ACC112 (cell line): ENCODE measurements around the gene KLK7.

Source experiments
- H2AFZ ChIP-seq: fragments of 200-600 bp; sonication (generic); one replicate; pipeline ENCODE4 v1.6.0; 2017; ENCODE audit warnings: antibody characterized with exemption, low read length; ENCODE audit not compliant: unreplicated experiment
- H3K27ac ChIP-seq: fragments of 200-600 bp; sonication (generic); 2 replicates; pipeline ENCODE4 v1.5.1; 2014; ENCODE audit warnings: low read depth, mild to moderate bottlenecking, antibody characterized with exemption, low read length, moderate library complexity
- H3K27me3 ChIP-seq: fragments of 200-600 bp; sonication (generic); 2 replicates; pipeline ENCODE4 v1.6.1; 2014; ENCODE audit warnings: mild to moderate bottlenecking, antibody characterized with exemption, low read length, moderate library complexity, mixed read lengths; ENCODE audit not compliant: insufficient read depth
- H3K36me3 ChIP-seq: fragments of 200-600 bp; sonication (generic); 2 replicates; pipeline ENCODE4 v1.6.1; 2016; ENCODE audit warnings: mild to moderate bottlenecking, antibody characterized with exemption, low read length, moderate library complexity, mixed read lengths; ENCODE audit not compliant: insufficient read depth
- H3K4me1 ChIP-seq: fragments of 200-600 bp; sonication (generic); one replicate; pipeline ENCODE4 v1.6.1; 2016; ENCODE audit warnings: low read length, mixed read lengths; ENCODE audit not compliant: insufficient read depth, unreplicated experiment, control insufficient read depth
- H3K4me3 ChIP-seq: fragments of 200-600 bp; sonication (generic); 2 replicates; pipeline ENCODE4 v1.5.1; 2014; ENCODE audit warnings: mild to moderate bottlenecking, low read depth, low read length
- H3K79me2 ChIP-seq: fragments of 200-600 bp; sonication (generic); one replicate; pipeline ENCODE4 v1.6.0; 2016; ENCODE audit warnings: low read length; ENCODE audit not compliant: control insufficient read depth, unreplicated experiment, insufficient read depth

KLK7 gene

DNA sequence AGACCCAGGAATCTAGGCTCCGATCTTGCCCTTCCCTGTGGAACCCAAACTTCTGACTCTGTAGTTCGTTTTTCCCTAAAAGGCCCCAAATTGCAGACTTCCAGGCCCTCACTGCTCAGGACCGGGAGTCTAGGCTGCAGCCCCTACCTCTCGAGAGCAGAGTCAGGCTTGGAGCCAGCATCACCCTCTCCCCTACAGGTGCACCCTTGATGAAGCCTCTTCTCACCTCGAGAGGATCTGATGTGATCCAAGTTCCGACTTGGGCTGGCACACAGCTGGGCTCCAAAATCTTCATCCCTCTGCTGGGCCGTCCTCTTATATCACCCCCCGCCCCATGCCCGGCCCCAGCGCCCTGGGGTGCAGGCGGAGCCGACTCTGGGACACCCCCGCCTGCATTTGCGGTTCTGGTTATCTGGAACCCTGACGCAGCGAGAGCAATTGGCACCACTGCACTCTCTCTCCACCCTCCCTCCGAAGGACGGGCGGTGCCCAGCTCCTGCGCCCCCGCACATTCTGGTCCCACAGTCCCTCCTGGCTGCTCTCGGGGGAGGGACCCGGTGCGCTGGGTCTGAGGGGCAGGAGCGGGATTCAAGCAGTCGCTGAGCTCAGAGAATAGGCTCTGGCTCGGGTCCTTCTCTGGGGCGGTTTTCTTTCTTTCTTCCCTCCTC lies at the start of gene KLK7:
TSS of gene KLK7 (minus strand) at position 293 of the 668 bp plus-strand sequence. CDS start 1,518 bp downstream, outside the sequence.
- no peaks in the 10 kb centered on the region for H3K4me1 ChIP-seq
- H3K4me3 ChIP-seq: no peak within 1 kb of the TSS
- H3K36me3 ChIP-seq: no peaks in the 10 kb centered on the region
- peaks cover 30% of the 10 kb centered on the region for H3K27me3 ChIP-seq
- H3K27ac ChIP-seq: no peak within 1 kb of the TSS
- H3K79me2 ChIP-seq: no peaks in the 10 kb centered on the region
- no peak within 1 kb of the TSS for H2AFZ ChIP-seq

DNA sequence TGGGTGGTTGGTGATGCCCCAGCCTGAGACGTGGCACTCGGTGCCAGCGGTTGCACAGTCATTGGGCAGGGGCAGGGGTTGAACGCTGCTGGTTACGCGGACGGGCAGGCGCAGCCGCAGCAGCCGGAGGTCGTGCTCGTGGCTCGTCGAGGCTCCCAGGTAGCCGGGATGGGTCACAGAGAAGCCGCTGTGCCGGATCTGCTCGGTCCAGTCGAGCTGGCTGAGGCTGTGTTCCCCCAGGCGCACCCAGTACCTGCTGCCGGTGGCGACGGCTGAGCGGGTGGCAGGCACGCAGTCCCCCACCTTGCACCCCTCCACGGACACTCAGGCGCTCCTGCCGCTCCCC lies 48.1 kb upstream of the KLK7 start:
- Histone ChIP-seq H3K79me2 (no peaks in the 10 kb centered on the region), H3K4me3 (no peak overlapping the region), H3K4me1 (no peaks in the 10 kb centered on the region), H3K27ac (no peak overlapping the region), H3K36me3 (no peaks in the 10 kb centered on the region), H3K27me3 (peaks cover 20% of the 10 kb centered on the region), H2AFZ (no peak overlapping the region)

DNA sequence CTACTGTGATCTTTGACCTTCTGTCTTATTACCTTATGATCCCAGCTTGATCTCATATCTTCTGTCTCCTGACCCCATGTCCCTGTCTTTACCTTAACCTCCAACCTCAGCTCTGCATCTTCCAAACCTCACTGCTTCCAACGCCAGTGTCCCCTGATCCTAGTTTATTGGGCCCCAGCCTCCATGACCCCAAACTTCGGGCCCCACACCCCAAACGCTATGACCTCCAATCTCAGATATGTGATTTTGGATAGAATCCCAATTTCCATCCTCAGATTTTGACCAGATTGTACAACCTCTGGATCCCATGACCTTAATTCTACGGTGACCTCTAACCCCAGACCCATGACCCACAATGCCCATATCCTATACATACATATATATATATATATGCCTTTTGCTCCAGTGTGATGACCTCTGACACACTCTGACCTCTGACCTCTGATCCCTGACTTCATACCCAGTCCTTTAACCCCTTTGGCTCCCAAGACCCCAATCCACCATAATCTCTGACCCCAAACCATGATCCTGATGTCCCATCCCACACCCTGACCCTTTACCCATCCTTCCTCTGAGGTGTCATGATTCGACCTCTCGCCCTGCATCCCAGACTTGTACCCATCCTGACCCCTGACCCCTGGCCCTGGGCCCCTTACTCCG lies 47.6 kb upstream of the KLK7 start:
- H3K79me2 ChIP-seq: no peaks in the 10 kb centered on the region
- no peak overlapping the region for H2AFZ ChIP-seq
- H3K27me3 ChIP-seq: peaks cover 23% of the 10 kb centered on the region
- no peak overlapping the region for H3K4me3 ChIP-seq
- no peaks in the 10 kb centered on the region for H3K36me3 ChIP-seq
- H3K4me1 ChIP-seq: no peaks in the 10 kb centered on the region
- no peak overlapping the region for H3K27ac ChIP-seq

DNA sequence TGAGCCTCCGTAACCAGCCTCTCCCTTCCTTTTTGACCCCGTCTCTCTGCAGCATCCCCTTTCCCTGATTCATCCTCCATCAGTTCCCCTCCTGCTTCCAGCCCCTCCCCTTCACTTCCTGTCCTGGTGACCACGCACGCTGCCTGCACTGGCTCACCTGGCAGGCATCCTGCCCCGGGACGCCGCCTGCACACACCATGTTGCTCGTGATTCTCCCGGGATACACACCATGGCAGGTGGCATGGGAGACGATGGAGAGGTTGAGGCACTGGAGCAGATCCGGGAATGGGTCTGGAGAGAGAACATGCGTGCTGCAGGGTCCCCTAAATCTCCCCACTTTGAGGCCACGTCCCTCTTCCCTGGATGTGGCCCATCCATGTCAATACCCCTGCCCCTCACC lies 46.9 kb upstream of the KLK7 start:
- H3K4me1 ChIP-seq: no peaks in the 10 kb centered on the region
- no peak overlapping the region for H2AFZ ChIP-seq
- no peaks in the 10 kb centered on the region for H3K79me2 ChIP-seq
- H3K27me3 ChIP-seq: peaks cover 30% of the 10 kb centered on the region
- H3K36me3 ChIP-seq: no peaks in the 10 kb centered on the region
- H3K4me3 ChIP-seq: no peak overlapping the region
- H3K27ac ChIP-seq: no peak overlapping the region

DNA sequence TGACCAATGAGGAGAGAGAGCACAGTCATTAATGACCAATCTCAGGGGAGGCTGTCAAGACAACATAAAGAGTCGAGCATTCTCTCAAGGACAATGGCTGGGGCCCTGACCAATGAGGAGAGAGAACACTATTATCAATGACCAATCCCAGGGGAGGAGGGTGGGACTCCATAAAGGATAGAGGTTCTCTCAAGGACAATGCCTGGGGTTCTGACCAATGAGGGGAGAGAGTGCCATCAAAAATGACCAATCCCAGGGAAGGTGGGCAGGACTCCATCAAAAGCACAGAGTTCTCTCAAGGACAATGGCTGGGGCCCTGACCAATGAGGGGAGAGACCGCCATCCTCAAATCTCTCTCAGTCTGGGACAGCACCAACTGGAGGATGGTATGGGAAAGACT lies 46.0 kb upstream of the KLK7 start:
- Histone ChIP-seq H3K36me3 (no peaks in the 10 kb centered on the region), H3K27me3 (peaks cover 36% of the 10 kb centered on the region), H2AFZ (no peak overlapping the region), H3K27ac (no peak overlapping the region), H3K4me1 (no peaks in the 10 kb centered on the region), H3K4me3 (no peak overlapping the region), H3K79me2 (no peaks in the 10 kb centered on the region)

DNA sequence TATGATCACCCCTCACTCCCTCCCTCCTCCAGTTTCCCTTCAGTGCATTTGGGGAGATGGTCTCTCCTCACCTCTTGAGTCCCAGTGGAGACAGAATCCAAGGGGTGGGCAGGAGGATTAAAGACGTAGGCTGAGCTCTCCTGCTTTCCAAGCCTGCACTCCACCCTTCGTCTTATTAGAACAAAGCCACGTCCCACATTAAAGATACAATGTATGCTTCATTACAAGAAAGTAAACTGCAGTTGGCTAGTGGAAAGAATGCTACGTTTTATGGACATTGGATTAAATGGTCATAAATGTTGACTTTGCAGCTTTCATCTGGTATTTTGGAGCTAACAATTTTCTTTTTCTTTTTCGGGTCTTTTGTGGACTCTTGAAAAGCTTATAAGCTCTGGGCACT lies 44.2 kb upstream of the KLK7 start:
- no peaks in the 10 kb centered on the region for H3K36me3 ChIP-seq
- H3K27ac ChIP-seq: no peak overlapping the region
- H3K4me3 ChIP-seq: no peak overlapping the region
- H3K79me2 ChIP-seq: no peaks in the 10 kb centered on the region
- H3K27me3 ChIP-seq: peaks cover 42% of the 10 kb centered on the region
- no peak overlapping the region for H2AFZ ChIP-seq
- no peaks in the 10 kb centered on the region for H3K4me1 ChIP-seq

DNA sequence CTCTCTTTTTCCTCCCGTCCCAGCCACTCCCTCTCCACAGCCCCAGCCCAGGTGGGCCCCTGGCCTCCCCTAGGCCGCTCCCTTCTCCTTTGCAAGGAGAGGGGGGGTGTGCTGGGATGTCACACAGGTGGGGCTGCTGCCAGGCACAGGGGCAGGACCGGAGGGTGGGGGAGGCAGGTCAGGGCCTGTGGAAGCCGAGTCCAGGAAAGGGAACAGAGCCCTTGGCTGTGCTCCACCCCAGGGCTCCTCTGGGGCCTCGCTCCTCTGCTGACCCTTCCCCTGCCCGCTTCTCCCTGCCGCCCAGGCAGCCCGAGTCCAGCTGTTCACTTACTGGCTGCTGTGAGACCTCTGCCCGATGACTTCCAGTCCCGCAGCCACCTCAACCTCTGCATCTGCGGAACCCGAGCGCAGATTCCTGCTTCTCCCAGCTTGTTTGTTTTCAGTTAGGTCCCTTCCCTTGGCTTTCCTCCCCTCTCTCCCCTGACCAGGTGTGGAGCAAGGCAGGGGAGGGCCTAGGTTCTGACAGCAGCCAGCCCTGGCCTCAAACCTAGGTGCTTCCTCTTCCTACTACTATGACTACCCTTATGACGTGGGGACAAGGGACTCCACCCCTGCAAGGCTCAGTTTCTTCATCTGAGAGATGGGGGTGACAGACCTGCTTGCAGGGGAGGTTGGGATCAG lies 43.5 kb upstream of the KLK7 start:
- Histone ChIP-seq H2AFZ (no peak overlapping the region), H3K4me1 (no peaks in the 10 kb centered on the region), H3K27me3 (peaks cover 43% of the 10 kb centered on the region), H3K79me2 (no peaks in the 10 kb centered on the region), H3K36me3 (no peaks in the 10 kb centered on the region), H3K4me3 (no peak overlapping the region), H3K27ac (no peak overlapping the region)

DNA sequence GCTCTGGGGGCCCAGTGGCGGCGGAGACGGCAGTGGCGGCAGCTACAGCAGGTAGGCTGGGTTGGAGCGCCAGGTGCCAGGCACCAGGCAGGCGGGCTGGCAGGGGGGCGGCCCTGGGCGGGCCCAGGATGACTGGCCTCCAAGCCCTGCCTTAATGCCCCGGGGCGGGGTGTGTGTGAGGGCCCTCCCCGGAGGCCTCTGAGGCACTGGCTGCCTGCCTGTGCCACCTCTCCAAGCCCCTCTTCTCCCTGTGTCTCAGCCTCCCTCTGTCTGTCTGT lies 42.8 kb upstream of the KLK7 start, which contains the start of gene KLK11:
TSS of gene KLK11 (minus strand) at position 63 of the 278 bp plus-strand sequence. CDS start 985 bp downstream, outside the sequence.
- Histone ChIP-seq H3K79me2 (no peaks in the 10 kb centered on the region), H3K4me1 (no peaks in the 10 kb centered on the region), H3K36me3 (no peaks in the 10 kb centered on the region), H3K4me3 (no peak within 1 kb of the TSS), H3K27ac (no peak within 1 kb of the TSS), H2AFZ (no peak within 1 kb of the TSS), H3K27me3 (peaks cover 45% of the 10 kb centered on the region)

DNA sequence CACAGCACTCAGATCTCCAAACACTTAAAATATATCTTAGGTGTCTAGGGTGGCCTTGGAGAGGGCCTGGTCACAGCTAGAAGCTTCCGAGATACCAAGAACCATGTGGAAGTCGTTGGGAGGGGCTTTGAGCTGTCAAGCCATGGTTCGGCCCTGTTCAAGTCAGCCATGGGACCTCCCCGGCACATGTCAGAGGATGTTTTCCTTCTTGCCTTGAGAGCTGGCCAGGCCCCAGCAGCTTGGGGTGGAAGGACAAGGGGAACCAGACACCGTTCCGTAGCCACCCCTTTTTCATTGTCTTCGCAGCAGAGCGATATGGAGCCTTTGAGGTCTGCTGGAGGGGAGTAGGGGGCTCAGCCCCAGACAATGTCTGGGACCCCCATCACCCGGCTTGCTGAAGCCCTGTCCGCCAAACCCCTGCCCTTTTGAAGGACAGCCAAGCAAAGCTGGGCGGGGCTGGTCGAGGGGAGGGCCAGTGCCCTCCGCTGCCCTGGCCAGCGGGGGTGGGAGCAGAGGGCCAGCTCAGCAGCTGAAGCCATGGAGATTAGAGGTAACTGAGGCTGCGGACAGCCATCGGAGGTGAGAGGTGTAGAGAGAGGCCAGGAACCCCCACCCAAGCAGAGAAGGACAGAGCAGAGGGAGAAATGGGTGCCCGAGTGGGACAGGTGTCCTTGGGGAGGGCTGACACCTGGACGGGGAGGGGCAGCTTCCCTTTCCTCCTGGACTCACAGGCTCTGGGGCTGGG lies 42.3 kb upstream of the KLK7 start:
- H3K27ac ChIP-seq: no peak overlapping the region
- H3K4me1 ChIP-seq: no peaks in the 10 kb centered on the region
- H2AFZ ChIP-seq: no peak overlapping the region
- H3K4me3 ChIP-seq: no peak overlapping the region
- no peaks in the 10 kb centered on the region for H3K79me2 ChIP-seq
- peaks cover 45% of the 10 kb centered on the region for H3K27me3 ChIP-seq
- H3K36me3 ChIP-seq: no peaks in the 10 kb centered on the region

DNA sequence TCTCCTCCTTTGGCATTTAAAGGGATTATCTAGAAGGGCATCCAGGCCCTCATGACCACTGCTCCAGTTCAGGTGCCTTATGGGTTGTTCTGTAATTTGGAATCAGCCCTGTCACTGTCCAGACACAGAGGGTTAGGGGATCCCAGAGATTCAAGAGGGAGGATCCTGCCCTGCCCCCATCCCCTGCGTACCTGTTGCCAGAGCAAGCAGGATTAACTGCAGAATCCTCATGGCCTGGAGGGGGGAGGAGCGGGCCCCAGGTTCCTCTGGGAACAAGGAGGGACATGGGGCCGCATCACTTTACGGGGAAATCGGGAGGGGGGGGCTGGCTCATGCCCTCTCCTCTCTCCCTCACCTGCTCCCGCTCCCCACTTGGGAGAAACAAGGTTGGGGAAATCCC lies 41.7 kb upstream of the KLK7 start:
- no peak overlapping the region for H3K27ac ChIP-seq
- no peaks in the 10 kb centered on the region for H3K36me3 ChIP-seq
- no peaks in the 10 kb centered on the region for H3K79me2 ChIP-seq

More for the DNA sequence above, 41.7 kb upstream of the KLK7 start:
- peaks cover 45% of the 10 kb centered on the region for H3K27me3 ChIP-seq
- no peak overlapping the region for H3K4me3 ChIP-seq
- no peaks in the 10 kb centered on the region for H3K4me1 ChIP-seq
- H2AFZ ChIP-seq: no peak overlapping the region
